ENCODE measurements around the gene CCDC87.
"Not testable (repeated sequence)": the region's sequence is repeated elsewhere in the genome, so short reads cannot be mapped to it uniquely, and the experiment has no call there.

Gene CCDC87

DNA sequence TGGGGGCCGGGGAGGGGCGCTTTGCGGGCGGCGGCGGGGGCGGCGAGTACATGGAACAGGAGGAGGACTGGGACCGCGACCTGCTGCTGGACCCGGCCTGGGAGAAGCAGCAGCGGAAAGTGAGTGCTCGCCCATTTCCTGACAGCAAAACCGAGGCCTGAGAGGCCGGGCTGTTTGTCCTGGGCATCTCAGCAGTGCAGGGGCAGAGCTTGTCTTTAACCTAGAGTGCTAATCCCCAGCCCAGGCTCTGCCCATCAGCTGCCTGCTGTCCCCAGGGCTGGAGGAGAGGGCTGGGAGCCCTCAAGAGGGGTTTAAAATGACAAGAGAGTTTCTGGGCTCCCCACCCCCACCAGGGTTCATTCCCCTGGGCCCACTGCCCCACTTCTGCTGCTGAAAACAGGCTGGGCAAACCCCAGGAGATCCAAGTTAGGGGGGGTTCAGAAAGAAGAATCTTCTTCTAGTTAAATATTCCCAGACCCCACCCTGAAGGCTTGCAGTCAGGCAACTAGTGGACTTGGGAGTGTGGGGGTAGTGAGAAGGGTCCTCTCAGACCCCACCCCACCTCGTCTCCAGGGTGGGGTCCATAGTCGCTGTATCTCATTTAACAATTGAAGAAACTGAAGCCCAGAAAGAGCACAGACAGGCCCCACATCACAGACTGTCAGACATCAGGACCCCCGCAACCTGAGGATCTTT is 45.7 kb downstream of the CCDC87 start:
- H3K9ac ChIP-seq (ENCODE audit: low read depth, low read length): no peak overlapping the region
- no peak overlapping the region for H3K27ac ChIP-seq (ENCODE audit: low read length)
- H3K9me3 ChIP-seq (ENCODE audit: insufficient read depth, low read length, severe bottlenecking): no peaks in the 10 kb centered on the region
- no peak overlapping the region for H3K4me2 ChIP-seq (ENCODE audit: insufficient read depth, low read length)
- peaks cover 12% of the 10 kb centered on the region for H3K36me3 ChIP-seq (ENCODE audit: insufficient read depth, low read length)
- H3K27me3 ChIP-seq (ENCODE audit: insufficient read depth, low read length, poor library complexity): no peaks in the 10 kb centered on the region
- no peaks in the 10 kb centered on the region for H4K20me1 ChIP-seq (ENCODE audit: insufficient read depth, low read length)
- no peak overlapping the region for H3K4me3 ChIP-seq (ENCODE audit: low read depth in 1 of 2, low read length in 2 of 2)
- peaks cover 32% of the 10 kb centered on the region for H3K4me1 ChIP-seq (ENCODE audit: insufficient read depth, low read length)
- no peak overlapping the region for H2AFZ ChIP-seq (ENCODE audit: low read depth, low read length)
- no peak for TF ChIP-seq EZH2 (IDR thresholded peaks at IDR 0.05; ENCODE audit: borderline replicate concordance, low read depth, low read length, severe bottlenecking)
- TF ChIP-seq, protein P1, sequence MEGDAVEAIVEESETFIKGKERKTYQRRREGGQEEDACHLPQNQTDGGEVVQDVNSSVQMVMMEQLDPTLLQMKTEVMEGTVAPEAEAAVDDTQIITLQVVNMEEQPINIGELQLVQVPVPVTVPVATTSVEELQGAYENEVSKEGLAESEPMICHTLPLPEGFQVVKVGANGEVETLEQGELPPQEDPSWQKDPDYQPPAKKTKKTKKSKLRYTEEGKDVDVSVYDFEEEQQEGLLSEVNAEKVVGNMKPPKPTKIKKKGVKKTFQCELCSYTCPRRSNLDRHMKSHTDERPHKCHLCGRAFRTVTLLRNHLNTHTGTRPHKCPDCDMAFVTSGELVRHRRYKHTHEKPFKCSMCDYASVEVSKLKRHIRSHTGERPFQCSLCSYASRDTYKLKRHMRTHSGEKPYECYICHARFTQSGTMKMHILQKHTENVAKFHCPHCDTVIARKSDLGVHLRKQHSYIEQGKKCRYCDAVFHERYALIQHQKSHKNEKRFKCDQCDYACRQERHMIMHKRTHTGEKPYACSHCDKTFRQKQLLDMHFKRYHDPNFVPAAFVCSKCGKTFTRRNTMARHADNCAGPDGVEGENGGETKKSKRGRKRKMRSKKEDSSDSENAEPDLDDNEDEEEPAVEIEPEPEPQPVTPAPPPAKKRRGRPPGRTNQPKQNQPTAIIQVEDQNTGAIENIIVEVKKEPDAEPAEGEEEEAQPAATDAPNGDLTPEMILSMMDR (IDR thresholded peaks at IDR 0.05; ENCODE audit: borderline replicate concordance, extremely low read depth, low read length, poor library complexity, severe bottlenecking): no peak
- DNase-seq: no peak
- no peak for ATAC-seq (ENCODE audit: insufficient read depth, low read depth)
- peaks cover 8% of the 10 kb centered on the region for H3K79me2 ChIP-seq (ENCODE audit: insufficient read depth, low read length)

- peak within 1 kb of the TSS; percentile 74 for H3K27ac ChIP-seq (ENCODE audit: low read length)
- no peak for ATAC-seq (ENCODE audit: insufficient read depth, low read depth)
Observed at GRCh38 chr11:66546368-66546965, 46.4 kb downstream of the CCDC87 start, which contains the start of gene ACTN3. Gene ACTN3 (plus strand): TSS chr11:66546903. CDS start chr11:66546938, 35 bp downstream.

GRCh38 chr11:66545701-66546367 is 47.0 kb downstream of the CCDC87 start, which contains the start of gene ZDHHC24:
Gene ZDHHC24 (minus strand): TSS chr11:66546048. CDS start chr11:66546003, 45 bp downstream.
- Histone ChIP-seq H3K79me2 (ENCODE audit: insufficient read depth, low read length) (peaks cover 8% of the 10 kb centered on the region), H4K20me1 (ENCODE audit: insufficient read depth, low read length) (no peaks in the 10 kb centered on the region), H3K4me1 (ENCODE audit: insufficient read depth, low read length) (peaks cover 32% of the 10 kb centered on the region), H3K9me3 (ENCODE audit: insufficient read depth, low read length, severe bottlenecking) (no peaks in the 10 kb centered on the region), H2AFZ (ENCODE audit: low read depth, low read length) (peak within 1 kb of the TSS; percentile 95), H3K4me3 (ENCODE audit: low read depth in 1 of 2, low read length in 2 of 2) (peak within 1 kb of the TSS; percentile 83 to 90), H3K27ac (ENCODE audit: low read length) (peak within 1 kb of the TSS; percentile 74), H3K9ac (ENCODE audit: low read depth, low read length) (peak within 1 kb of the TSS; percentile 91), H3K4me2 (ENCODE audit: insufficient read depth, low read length) (peak within 1 kb of the TSS; percentile 77), H3K36me3 (ENCODE audit: insufficient read depth, low read length) (peaks cover 21% of the 10 kb centered on the region), H3K27me3 (ENCODE audit: insufficient read depth, low read length, poor library complexity) (no peaks in the 10 kb centered on the region)
- no peak for TF ChIP-seq EZH2 (IDR thresholded peaks at IDR 0.05; ENCODE audit: borderline replicate concordance, low read depth, low read length, severe bottlenecking)
- TF ChIP-seq, protein P1 (IDR thresholded peaks at IDR 0.05; ENCODE audit: borderline replicate concordance, extremely low read depth, low read length, poor library complexity, severe bottlenecking): no peak
- DNase-seq: peak; percentile 83
- peak; percentile 77 for ATAC-seq (ENCODE audit: insufficient read depth, low read depth)

More at GRCh38 chr11:66546368-66546965, 46.4 kb downstream of the CCDC87 start, which contains the start of gene ACTN3:
- Histone ChIP-seq H3K27me3 (ENCODE audit: insufficient read depth, low read length, poor library complexity) (no peaks in the 10 kb centered on the region), H4K20me1 (ENCODE audit: insufficient read depth, low read length) (no peaks in the 10 kb centered on the region), H3K9ac (ENCODE audit: low read depth, low read length) (peak within 1 kb of the TSS; percentile 91), H3K36me3 (ENCODE audit: insufficient read depth, low read length) (peaks cover 19% of the 10 kb centered on the region), H3K79me2 (ENCODE audit: insufficient read depth, low read length) (peaks cover 8% of the 10 kb centered on the region), H3K4me3 (ENCODE audit: low read depth in 1 of 2, low read length in 2 of 2) (peak within 1 kb of the TSS; percentile 83 to 90), H2AFZ (ENCODE audit: low read depth, low read length) (peak within 1 kb of the TSS; percentile 95), H3K4me1 (ENCODE audit: insufficient read depth, low read length) (peaks cover 32% of the 10 kb centered on the region), H3K4me2 (ENCODE audit: insufficient read depth, low read length) (peak within 1 kb of the TSS; percentile 77), H3K9me3 (ENCODE audit: insufficient read depth, low read length, severe bottlenecking) (no peaks in the 10 kb centered on the region)
- TF ChIP-seq, protein P1 (IDR thresholded peaks at IDR 0.05; ENCODE audit: borderline replicate concordance, extremely low read depth, low read length, poor library complexity, severe bottlenecking): no peak
- TF ChIP-seq EZH2 (IDR thresholded peaks at IDR 0.05; ENCODE audit: borderline replicate concordance, low read depth, low read length, severe bottlenecking): no peak
- DNase-seq: no peak

- not testable (repeated sequence) for H3K27me3 ChIP-seq (ENCODE audit: insufficient read depth, low read length, poor library complexity); H2AFZ ChIP-seq (ENCODE audit: low read depth, low read length); DNase-seq; H3K9me3 ChIP-seq (ENCODE audit: insufficient read depth, low read length, severe bottlenecking); H4K20me1 ChIP-seq (ENCODE audit: insufficient read depth, low read length); H3K79me2 ChIP-seq (ENCODE audit: insufficient read depth, low read length); ATAC-seq (ENCODE audit: insufficient read depth, low read depth)
- H3K27ac ChIP-seq (ENCODE audit: low read length): peak overlapping the region; percentile 74
- peak overlapping the region; percentile 83 to 90; a peak in 3 of 4 replicates for H3K4me3 ChIP-seq (ENCODE audit: low read depth in 1 of 2, low read length in 2 of 2)
- H3K36me3 ChIP-seq (ENCODE audit: insufficient read depth, low read length): peaks cover 22% of the 10 kb centered on the region
- H3K4me2 ChIP-seq (ENCODE audit: insufficient read depth, low read length): peak overlapping the region; percentile 77
- H3K9ac ChIP-seq (ENCODE audit: low read depth, low read length): peak overlapping the region; percentile 91
- H3K4me1 ChIP-seq (ENCODE audit: insufficient read depth, low read length): peaks cover 32% of the 10 kb centered on the region
Observed at GRCh38 chr11:66544952-66545351, 47.9 kb downstream of the CCDC87 start.

Measured in DND-41 (cell line).